Activated naive CD4-positive, alpha-beta T cell treated with Interleukin-2 at 50 U/mL for 16 hours (primary cell): ENCODE measurements around the gene ZFAND3.
"Not testable (repeated sequence)": the region's sequence is repeated elsewhere in the genome, so short reads cannot be mapped to it uniquely, and the experiment has no call there.

Experiments used
- DNase-seq: peaks from one replicate; pipeline ENCODE4 v3.0.0-alpha.2; 2020

Gene ZFAND3

GRCh38 chr6:37867756-37868446 lies 48.4 kb downstream of the ZFAND3 start:
- no peak for DNase-seq

DNA sequence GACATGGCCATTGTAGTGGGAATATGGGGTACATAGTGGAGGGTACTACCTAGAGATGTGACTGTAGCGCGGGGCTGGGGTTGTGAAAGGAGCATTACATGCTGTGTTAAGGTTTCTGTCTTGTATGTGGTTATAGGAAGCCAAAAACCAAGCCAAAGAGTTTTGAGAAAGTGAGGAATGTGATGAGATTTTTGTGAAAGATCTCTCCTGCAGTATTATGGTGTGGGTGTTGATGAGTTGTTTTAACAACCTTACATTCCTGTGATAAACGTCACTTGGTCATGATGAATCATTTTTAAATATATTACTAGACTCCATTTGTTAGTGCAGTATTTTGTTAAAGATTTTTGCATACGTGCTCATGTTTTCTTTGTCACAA lies 48.9 kb downstream of the ZFAND3 start:
- peak; percentile 18 for DNase-seq

DNA sequence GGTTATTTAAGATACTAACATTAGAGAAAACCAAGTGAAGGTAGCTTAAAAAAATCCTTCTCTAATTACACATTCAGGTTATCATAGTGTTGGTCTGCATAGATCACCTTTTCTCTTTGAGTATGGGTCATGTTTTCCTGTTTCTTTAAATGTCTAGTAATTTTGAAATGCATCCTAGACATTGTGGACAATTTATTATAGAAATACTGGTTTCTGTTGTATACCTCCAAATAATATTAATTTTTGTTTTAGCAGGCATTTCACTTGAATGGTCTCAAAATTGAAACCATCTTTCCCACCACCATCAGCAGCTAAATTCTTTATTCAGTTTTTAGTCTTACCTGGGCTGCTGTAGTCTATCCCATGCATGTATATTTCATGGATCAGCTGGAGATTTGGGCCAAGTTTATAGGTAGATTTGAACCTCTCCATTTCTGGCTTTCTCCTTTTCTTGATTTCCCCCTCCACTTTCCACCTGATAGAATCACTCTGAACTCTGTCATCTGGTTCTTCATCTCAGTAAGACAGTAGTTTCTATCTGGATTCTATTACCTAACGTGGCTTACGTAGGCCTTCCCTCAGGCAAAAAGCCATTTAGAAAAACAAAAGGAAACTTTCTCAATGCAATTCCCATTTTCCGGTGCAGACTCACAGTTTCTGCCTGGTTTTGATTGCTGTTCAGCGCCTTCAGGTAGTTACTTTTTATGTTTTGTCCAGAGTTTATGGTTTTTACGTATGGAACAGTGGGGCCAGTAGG lies 52.3 kb downstream of the ZFAND3 start:
- no peak for DNase-seq

DNA sequence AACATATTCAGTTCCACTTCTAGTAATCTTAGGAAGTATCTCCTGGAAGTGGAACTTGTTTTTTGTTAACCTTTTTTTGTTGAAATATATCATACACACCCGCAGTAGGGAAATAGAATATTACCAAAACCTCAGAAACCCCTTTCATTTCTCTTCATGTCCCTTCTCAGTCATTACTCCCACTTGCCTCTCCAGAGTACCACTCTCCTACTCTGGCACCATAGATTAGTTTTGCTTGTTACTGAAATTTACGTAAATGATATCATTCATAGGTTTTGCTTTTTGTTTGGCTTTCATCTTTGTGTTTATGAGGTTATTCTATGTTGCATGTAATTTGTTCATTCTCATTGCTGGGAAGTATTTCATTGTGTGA lies 52.8 kb downstream of the ZFAND3 start:
- no peak for DNase-seq

- no peak for DNase-seq
Observed at GRCh38 chr6:37874726-37875125, 55.2 kb downstream of the ZFAND3 start.

DNA sequence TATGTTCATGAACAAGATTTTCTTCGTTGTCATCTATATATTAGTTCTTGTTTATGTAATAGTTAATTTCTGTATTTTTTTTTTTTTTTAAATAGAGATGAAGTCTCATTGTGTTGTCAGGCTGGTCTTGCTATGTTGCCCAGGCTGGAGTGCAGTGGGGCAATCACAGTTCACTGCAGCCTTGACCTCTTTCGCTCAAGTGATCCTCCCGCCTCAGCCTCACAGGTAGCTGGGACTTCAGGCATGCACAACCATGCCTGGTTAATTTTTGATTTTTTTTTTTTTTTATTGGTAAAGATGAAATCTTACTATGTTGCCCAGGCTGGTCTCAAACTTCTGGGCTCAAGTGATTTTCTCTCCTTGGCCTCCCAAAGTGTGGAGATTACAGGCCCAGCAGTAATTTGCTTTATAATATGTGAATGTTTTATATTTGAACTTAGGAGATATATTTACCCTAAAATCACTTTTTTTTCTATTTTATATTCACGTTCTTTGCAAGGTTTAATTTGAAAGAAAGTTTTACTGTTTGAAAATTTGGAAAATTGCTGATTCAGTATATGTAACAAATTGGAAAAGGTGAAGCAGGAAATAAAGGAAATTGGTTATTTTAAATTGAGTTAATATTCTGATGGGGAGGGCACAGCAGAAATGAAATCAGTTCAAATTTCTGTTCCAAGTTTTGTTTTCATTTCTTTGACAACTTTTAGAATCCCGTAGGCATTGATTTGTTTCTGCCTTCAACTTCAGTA lies 56.2 kb downstream of the ZFAND3 start:
- DNase-seq = no peak

GRCh38 chr6:37876843-37877242 lies 57.3 kb downstream of the ZFAND3 start:
- no peak for DNase-seq

GRCh38 chr6:37877373-37878149 lies 58.0 kb downstream of the ZFAND3 start:
- DNase-seq = no peak

DNA sequence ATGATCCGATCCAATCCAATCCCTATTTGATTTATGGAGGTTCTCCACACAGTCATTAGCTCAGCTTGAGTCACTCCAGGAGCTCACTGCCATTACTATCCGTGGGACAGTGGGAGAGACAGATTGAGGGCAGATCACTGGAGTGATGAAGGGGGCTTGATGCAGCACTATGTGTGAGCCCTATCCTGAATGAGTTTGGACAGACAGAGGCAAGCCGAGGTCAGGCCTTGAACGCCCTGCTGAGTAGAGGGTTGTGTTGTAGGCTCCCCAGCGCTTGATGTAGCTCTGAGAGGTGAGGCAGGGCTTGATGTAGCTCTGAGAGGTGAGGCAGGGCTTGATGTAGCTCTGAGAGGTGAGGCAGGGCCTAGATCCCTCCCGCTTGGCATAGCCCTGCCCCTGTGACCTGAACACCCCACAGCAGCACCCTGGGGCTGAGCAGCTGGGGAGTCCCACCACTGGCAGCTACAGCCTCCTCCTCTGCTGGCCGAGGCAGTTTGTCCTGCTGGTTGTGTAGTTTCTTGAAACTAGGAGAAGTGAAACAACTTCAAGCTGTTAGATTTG lies 58.7 kb downstream of the ZFAND3 start:
- no peak for DNase-seq

DNA sequence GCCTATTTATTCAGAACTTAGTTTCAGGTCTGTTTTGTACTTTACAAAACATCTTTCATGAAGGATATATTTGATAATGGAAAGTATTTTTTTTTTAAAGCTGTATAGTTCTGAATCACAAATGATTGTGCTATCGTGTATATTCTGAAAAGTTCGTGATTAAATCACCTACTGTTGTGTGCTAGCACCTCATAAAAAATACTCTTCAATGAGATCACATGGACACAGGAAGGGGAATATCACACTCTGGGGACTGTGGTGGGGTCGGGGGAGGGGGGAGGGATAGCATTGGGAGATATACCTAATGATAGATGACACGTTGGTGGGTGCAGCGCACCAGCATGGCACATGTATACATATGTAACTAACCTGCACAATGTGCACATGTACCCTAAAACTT lies 61.1 kb downstream of the ZFAND3 start:
- DNase-seq = not testable (repeated sequence)

DNA sequence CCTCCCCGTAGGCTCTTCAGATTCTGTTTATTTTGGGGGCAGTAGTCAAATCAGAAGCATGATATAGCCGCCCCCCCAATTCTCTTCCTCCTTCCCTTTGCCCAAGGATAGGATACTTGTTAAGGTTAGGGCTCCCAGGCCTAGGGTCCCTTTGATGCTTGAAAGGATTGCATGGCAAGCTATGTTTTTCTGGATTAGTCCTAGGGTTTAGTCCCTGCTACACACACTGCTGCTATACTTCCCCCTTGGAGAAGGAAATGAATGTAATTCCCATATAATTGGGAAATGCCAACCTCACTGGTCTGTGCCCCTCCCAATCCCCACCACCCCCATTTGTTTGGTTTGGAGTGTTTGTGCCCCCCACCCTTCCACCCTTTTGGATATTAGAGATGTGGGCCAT lies 62.8 kb downstream of the ZFAND3 start:
- no peak for DNase-seq

DNA sequence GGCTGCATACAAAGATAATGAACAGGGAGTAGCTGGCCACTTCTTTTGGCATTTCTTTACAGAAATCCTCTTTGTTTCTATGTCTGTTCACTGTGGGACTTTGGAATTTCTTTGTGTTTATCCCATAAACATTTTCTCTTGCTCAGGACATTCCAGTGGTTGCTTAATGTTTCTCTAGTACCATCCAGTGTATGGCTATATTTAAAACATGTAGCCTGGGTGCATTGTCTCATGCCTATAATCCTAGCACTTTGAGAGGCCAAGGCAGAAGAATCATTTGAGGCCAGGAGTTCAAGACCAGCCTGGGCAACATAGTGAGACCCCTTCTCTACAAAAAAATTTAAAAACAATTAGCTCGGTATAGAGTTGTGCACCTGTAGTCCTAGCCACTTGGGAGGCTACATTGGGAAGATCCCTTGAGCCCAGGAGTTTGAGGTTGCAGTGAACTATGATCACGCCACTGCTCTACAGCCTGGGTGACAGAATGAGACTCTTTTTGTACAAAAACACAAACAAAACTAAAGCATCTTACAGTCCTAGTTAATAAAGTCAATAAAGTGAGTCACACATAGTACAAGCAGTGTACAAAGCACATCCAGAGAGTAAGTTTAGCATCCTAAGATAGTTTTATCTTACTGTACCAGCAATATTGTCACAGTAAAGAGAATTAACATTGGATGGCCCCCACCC lies 63.3 kb downstream of the ZFAND3 start:
- no peak for DNase-seq

GRCh38 chr6:37884548-37884947 lies 65.0 kb downstream of the ZFAND3 start:
- DNase-seq = no peak

DNA sequence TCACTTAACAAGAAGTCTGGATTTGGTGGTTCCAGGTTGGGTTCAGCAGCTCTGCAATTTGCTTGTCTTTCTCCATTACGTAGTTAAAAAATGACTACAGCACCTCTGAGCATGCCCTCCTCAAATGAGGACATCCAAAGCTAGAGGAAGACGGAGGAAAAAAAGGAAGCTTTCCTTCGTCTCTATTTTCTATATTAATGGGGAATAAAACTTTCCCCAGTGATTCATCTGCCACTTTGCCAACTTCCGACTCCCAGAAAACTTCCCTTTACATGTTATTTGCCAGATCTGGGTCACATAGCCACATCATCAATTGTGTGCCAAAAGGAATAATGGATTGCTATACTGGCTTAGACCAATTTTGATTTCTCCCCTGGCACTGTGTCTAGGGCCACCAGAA lies 69.5 kb downstream of the ZFAND3 start:
- DNase-seq = no peak

DNA sequence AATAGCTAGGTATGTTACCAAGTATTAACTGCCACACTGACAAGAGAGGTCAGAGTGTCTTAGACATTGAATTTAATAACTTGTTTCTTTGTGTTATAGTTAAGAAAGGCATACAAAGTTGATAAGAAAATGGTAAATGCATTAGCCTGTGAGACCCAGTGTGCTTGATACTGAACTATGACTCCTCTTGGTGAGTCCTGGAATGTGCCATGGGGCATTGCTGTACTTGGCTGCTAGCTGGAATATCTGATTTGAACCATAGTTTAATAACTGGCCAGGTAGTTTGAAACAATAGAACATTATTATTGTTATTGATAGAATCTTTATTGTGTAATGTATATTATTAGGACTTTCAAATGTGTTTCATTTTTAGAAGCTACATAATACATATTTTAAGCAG lies 70.0 kb downstream of the ZFAND3 start:
- no peak for DNase-seq

DNA sequence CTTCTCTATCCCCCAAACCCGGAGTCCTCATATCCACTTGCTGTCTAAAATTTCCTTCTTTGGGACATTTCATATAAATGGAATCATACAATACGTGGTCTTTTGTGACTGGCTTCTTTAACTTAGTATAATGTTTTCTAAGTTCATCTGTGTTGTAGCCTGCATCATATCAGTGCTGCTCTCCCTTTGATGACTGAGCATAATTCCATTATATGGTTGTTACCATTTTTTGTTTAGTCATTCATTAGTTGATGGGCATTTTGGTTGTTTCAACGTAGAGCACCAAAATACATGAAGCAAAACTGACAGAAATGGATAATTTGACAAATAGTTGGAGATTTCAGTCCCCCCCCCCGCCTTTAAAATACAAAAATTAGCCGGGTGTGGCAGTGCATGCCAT lies 71.5 kb downstream of the ZFAND3 start:
- no peak for DNase-seq

DNA sequence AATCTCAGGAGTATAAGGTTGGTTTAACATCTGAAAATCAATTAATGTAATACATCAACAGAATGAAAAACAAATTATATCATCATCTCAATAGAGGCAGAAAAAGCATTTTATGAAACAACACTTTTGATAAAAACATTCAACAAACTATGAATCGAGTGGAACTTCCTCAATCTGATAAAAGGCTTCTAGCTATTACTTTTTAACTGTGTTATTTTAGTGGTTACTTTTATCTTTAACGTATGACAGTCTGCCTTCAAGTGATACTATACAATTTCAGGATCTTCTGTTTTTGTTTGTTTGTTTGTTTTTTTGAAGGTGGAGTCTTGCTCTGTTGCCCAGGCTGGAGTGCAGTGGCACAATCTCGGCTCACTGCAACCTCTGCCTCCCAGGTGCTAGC lies 73.7 kb downstream of the ZFAND3 start:
- no peak for DNase-seq

- DNase-seq = not testable (repeated sequence)
Observed at GRCh38 chr6:37893734-37894133, 74.2 kb downstream of the ZFAND3 start.

DNA sequence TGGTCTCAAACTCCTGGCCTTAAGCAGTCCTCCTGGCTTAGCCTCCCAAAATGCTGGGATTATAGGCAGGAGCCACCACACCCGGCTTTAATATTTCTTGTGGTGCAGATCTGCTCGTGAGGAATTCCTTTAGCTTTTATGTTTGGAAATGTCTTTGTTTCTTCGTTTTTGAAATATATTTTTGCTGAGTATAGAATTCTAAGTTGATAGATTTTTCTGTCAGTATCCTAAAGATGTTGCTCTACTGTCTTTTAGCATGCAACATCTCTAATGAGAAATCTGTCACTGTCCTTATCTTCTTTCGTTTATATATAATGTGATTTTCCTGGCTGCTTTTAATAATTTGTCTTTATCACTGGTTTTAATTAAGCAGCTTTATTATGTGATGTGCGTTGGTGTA lies 75.1 kb downstream of the ZFAND3 start:
- no peak for DNase-seq

DNA sequence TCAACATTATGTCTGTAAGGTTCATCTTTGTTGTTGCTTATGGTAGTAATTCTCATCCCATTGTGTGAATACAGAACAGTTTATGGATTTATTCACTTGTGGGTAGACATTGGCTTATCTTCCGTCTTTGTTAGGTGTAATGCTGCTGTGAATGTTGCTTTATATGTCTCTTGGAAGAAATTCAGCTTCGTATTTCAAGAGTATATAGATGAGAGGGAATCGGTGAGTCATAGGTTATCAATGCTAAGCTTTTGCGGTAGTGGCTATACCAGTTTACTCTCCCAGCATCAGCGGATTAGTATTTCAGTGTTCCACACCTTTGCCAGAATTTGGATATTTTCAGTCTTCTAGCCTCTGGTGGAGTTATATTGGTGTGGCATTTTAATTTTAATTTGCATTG lies 77.8 kb downstream of the ZFAND3 start:
- DNase-seq = no peak

DNA sequence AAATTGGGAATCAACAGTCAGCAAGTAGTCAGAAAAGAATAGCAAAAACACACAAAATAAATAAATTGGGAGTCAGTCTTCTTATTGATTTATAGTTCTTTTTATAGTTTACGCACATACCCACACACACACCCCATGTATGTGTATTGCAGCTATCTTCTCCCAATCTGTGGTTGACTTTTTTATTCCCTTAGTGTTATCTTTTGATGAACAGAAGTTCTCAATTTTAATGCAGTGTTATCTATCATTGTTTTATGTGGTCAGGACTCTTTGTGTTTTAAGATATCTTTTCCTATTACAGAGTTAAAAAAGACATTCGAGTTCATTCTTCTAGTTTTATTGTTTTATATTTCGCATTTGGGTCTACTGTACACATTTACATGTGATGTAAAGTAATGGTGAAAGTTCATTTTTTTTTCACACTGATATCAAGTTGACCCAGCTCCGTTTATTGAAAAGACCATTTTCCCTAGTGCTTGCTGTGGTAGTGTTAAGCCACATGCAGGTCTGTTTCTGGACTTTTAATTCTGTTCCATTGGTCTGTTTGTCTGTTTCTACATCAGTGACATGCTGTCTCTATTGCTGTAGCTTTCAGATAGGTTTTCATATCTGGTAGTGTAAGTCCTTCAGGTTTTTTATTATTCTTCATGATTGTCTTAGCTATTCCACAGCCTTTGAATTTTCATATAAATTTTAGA lies 78.4 kb downstream of the ZFAND3 start:
- no peak for DNase-seq
